ENCODE data around the gene CD99L2. TPM values are rescaled to one million over a fixed set of nuclear protein-coding genes. Genes with fewer than 3 reads are reported as not detected.
A peak's percentile ranks its signal among the peaks of the same experiment; 100 is the strongest.

The CD99L2 gene, protein sequence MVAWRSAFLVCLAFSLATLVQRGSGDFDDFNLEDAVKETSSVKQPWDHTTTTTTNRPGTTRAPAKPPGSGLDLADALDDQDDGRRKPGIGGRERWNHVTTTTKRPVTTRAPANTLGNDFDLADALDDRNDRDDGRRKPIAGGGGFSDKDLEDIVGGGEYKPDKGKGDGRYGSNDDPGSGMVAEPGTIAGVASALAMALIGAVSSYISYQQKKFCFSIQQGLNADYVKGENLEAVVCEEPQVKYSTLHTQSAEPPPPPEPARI
- 21.7 TPM for polyA plus RNA-seq
- long read RNA-seq, donor 1, partial matches to known transcripts, result 0 of 2 reads
- long read RNA-seq, donor 1, other reads (novel, unspliced or antisense), result 0 of 2 reads
- long read RNA-seq, donor 2, result 0 reads
- long read RNA-seq, donor 3, result 0 reads
- long read RNA-seq, donor 4, result 0 reads
- long read RNA-seq, donor 5, partial matches to known transcripts, result 0 of 4 reads
- long read RNA-seq, donor 5, other reads (novel, unspliced or antisense), result 0 of 4 reads
- long read RNA-seq, donor 6, transcript CD99L2-203 (11 exons, 3,604 nt), result major isoform, 5 of 5 reads
- long read RNA-seq, donor 6, partial matches to known transcripts, result 0 of 5 reads
- long read RNA-seq, donor 6, other reads (novel, unspliced or antisense), result 0 of 5 reads
- long read RNA-seq, donor 7, result 0 reads
- long read RNA-seq, donor 8, partial matches to known transcripts, result 0 of 2 reads
- long read RNA-seq, donor 8, other reads (novel, unspliced or antisense), result 0 of 2 reads
- long read RNA-seq, donor 9, partial matches to known transcripts, result 0 of 2 reads
- long read RNA-seq, donor 9, other reads (novel, unspliced or antisense), result 0 of 2 reads
- long read RNA-seq, donor 10, partial matches to known transcripts, result 0 of 1 reads
- long read RNA-seq, donor 10, other reads (novel, unspliced or antisense), result 0 of 1 reads
- long read RNA-seq, donor 11, partial matches to known transcripts, result 0 of 3 reads
- long read RNA-seq, donor 11, other reads (novel, unspliced or antisense), result 0 of 3 reads

DNA sequence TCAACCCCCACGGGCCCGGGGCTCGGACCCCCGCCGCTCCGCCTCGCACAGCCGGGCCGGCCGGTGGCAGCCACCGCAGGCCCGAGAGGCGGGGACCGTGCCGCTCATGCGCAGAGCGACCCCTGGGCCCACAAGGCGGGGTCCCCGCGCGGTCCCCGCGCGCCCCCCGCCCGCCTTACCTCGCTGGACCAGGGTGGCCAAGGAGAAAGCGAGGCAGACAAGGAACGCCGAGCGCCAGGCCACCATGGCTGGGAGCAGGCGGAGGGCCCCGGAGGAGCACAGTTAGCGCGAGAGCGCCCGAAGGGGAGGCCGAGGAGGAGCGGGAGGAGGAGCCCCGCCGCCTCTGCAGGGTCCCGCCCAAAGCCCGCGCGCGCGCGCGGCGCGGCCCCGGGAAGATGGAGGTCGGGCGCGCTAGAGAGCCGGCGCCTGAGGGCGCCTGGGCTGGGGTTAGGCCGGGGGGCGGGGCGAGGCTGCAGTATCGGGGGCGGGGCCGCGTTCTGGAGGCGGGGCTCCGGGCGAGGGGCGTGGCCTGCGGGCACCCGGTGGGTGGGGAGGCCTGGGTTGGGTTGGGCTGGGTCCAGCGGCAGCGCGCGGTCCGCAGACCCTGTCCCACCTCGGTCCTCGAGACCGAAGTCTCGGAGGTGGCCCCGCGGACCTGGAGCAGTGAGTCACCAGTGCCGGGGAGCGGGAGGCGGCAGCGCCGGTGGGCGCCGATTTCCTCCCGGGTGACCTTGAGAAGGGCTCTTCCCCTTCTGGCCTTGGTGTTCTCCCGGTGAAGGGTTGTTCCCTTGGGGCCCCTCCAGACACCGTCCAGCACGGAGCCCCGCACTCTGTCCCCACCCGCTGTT, at the start of gene CD99L2:
CD99L2 (minus strand) TSS at position 326 of the 848 bp plus-strand sequence; CDS start at position 246, 80 bp downstream.
- peak; percentile 85 to 88 for DNase-seq
- Histone ChIP-seq H3K27ac (ENCODE audit: low read length) (peak within 1 kb of the TSS; percentile 23), H3K9me3 (ENCODE audit: control insufficient read depth, low read depth, low read length) (no peaks in the 10 kb centered on the region), H3K4me1 (ENCODE audit: control insufficient read depth, insufficient read depth, low read length) (peaks cover 2% of the 10 kb centered on the region), H3K4me3 (ENCODE audit: low read length) (peak within 1 kb of the TSS; percentile 67), H3K27me3 (ENCODE audit: control insufficient read depth, insufficient read depth, low read length) (no peaks in the 10 kb centered on the region), H3K36me3 (ENCODE audit: control insufficient read depth, insufficient read depth, low read length) (no peaks in the 10 kb centered on the region)
- no CpG with 5 or more reads among the region's 95 CpGs for WGBS (ENCODE audit: insufficient coverage, low lambda C conversion rate)

DNA sequence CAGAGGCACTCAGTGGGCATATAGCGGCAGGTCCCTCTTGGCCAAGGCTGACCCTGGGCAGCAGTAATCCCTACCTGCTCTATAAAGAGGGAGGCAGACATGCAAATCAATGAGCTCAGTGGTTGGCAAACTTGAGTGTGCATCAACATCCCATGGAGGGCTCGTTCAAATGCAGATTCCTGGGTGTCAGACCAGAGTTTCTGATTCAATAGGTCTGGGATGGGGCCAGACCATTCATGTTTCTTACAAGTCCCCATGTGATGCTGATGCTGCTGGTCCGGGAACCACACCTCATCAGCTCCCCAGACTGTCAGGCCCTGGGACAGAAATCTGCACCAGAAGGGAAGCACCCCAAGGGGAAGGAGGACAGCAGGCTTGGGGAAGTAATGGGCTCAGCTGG, 45.8 kb upstream of the CD99L2 start:
- WGBS (ENCODE audit: insufficient coverage, low lambda C conversion rate), result no CpG with 5 or more reads among the region's 3 CpGs
- H3K9me3 ChIP-seq (ENCODE audit: control insufficient read depth, low read depth, low read length), result no peaks in the 10 kb centered on the region
- no peak for DNase-seq
- H3K4me1 ChIP-seq (ENCODE audit: control insufficient read depth, insufficient read depth, low read length), result no peaks in the 10 kb centered on the region
- no peaks in the 10 kb centered on the region for H3K36me3 ChIP-seq (ENCODE audit: control insufficient read depth, insufficient read depth, low read length)
- no peaks in the 10 kb centered on the region for H3K27me3 ChIP-seq (ENCODE audit: control insufficient read depth, insufficient read depth, low read length)
- H3K27ac ChIP-seq (ENCODE audit: low read length), result no peak overlapping the region
- H3K4me3 ChIP-seq (ENCODE audit: low read length), result no peak overlapping the region

DNA sequence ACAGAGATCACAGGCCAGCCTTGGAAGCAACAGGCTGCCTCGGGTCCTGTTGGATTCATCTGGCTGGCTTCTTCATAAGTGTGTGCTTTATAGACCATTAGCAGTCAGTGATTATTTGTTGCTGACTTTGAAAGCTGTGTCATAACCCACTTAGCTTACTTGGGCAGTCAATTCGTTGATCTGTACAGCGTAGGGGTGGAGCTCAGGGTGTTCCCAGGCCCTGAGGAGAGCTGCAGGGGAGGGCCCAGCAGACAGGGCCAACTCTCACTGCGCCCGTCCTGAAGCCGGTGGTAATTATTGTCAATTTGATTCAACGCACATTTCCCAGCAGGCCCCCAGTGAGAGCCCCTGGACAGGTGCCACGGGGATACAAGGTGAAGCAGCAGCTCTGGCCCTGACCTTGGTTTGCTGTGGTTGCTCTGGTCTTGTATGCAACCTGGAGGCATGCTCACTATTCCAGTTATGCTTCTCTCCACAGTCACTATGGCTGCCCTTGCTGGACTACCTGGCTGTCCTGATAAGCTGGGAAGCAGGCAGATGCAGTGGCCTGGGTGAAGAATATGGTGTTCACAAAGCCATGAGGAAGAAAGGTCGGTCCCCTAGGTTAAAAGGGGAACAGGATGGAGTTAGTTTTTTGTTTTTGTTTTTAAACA, 44.6 kb upstream of the CD99L2 start:
- Histone ChIP-seq H3K27me3 (ENCODE audit: control insufficient read depth, insufficient read depth, low read length) (no peaks in the 10 kb centered on the region), H3K4me3 (ENCODE audit: low read length) (no peak overlapping the region), H3K27ac (ENCODE audit: low read length) (no peak overlapping the region), H3K9me3 (ENCODE audit: control insufficient read depth, low read depth, low read length) (no peaks in the 10 kb centered on the region), H3K36me3 (ENCODE audit: control insufficient read depth, insufficient read depth, low read length) (no peaks in the 10 kb centered on the region), H3K4me1 (ENCODE audit: control insufficient read depth, insufficient read depth, low read length) (no peaks in the 10 kb centered on the region)
- WGBS (ENCODE audit: insufficient coverage, low lambda C conversion rate), result no CpG with 5 or more reads among the region's 9 CpGs
- no peak for DNase-seq

DNA sequence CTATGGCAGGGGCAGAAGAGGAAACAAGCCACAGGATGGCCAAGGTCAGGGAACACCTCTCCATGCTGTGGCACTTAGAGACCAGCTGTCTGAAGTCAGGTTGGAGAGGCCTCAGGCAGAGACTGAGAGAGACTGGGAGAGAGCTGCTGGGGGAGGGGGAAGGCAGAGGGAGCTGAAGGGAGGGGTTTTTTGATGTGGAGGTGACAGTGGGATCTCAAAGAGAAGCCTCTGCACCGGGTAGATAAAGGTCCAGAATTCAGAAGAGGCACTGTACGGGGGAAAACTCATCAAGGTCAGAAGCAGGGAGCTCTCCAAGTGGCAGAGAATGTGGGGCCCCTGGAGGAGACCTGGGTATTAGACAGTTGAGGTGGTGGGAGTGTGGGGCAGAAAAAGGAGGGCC, 43.1 kb upstream of the CD99L2 start:
- H3K4me1 ChIP-seq (ENCODE audit: control insufficient read depth, insufficient read depth, low read length), result no peaks in the 10 kb centered on the region
- no peak overlapping the region for H3K27ac ChIP-seq (ENCODE audit: low read length)
- H3K9me3 ChIP-seq (ENCODE audit: control insufficient read depth, low read depth, low read length), result no peaks in the 10 kb centered on the region
- no peak overlapping the region for H3K4me3 ChIP-seq (ENCODE audit: low read length)
- H3K27me3 ChIP-seq (ENCODE audit: control insufficient read depth, insufficient read depth, low read length), result no peaks in the 10 kb centered on the region
- no peaks in the 10 kb centered on the region for H3K36me3 ChIP-seq (ENCODE audit: control insufficient read depth, insufficient read depth, low read length)
- DNase-seq, result no peak
- no CpG with 5 or more reads among the region's 2 CpGs for WGBS (ENCODE audit: insufficient coverage, low lambda C conversion rate)

DNA sequence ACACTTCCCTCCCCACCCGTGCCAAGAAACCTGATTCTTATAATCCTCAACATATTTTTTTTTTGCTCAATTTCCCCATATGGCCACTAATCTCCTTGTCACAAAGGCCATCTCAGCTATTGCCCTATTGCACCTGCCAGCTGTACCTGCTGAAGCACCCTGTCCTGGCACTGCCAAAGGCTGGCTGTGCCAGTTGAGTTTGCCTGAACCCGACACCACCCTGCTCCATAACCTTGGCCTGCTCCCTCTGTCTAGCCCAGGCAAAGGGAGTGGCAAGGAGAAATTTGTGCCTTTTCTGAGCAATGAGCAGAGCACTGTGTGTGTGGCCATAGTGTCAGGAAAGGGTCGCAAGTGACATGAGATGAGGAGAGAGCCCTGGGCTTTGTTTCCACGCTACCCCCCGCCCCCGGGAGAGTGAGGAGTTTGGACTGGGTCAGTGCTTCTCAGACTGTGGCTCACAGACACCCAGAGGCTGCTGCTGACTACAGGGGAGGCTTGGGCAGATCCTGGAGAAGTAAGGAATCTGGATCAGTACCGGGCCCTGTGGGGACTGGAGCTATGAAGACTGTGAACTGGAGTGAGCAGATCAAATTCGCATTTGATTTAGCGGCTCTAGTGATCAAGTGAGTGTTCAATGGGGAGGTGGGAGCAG, 42.5 kb upstream of the CD99L2 start:
- Histone ChIP-seq H3K36me3 (ENCODE audit: control insufficient read depth, insufficient read depth, low read length) (no peaks in the 10 kb centered on the region), H3K4me3 (ENCODE audit: low read length) (no peak overlapping the region), H3K27me3 (ENCODE audit: control insufficient read depth, insufficient read depth, low read length) (no peaks in the 10 kb centered on the region), H3K9me3 (ENCODE audit: control insufficient read depth, low read depth, low read length) (no peaks in the 10 kb centered on the region), H3K4me1 (ENCODE audit: control insufficient read depth, insufficient read depth, low read length) (no peaks in the 10 kb centered on the region), H3K27ac (ENCODE audit: low read length) (no peak overlapping the region)
- no CpG with 5 or more reads among the region's 9 CpGs for WGBS (ENCODE audit: insufficient coverage, low lambda C conversion rate)
- no peak for DNase-seq

DNA sequence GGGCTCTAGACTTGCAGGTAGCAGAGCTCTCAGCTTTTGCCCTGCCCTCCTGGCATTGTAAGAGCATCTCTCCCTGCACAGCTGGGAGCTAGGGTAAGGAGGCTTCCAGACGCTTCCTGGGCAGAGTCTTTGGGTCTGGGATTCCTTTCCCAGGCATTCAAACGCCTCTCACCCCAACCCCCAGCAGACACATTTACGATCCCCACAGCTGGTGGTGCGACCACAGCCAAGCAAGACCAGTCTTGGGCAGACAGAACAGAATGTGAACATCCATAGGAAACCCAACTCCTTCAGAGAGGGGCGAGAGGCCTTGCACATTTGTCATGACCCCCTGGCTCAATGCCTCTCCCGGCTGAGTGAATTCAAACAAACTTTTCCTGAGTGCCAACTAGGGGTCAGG, 38.1 kb upstream of the CD99L2 start:
- H3K27ac ChIP-seq (ENCODE audit: low read length), result no peak overlapping the region
- no peaks in the 10 kb centered on the region for H3K4me1 ChIP-seq (ENCODE audit: control insufficient read depth, insufficient read depth, low read length)
- H3K36me3 ChIP-seq (ENCODE audit: control insufficient read depth, insufficient read depth, low read length), result no peaks in the 10 kb centered on the region
- WGBS (ENCODE audit: insufficient coverage, low lambda C conversion rate), result no CpG with 5 or more reads among the region's 6 CpGs
- H3K27me3 ChIP-seq (ENCODE audit: control insufficient read depth, insufficient read depth, low read length), result no peaks in the 10 kb centered on the region
- no peaks in the 10 kb centered on the region for H3K9me3 ChIP-seq (ENCODE audit: control insufficient read depth, low read depth, low read length)
- no peak overlapping the region for H3K4me3 ChIP-seq (ENCODE audit: low read length)
- DNase-seq, result no peak

GRCh38 chrX:150935467-150935866, 37.0 kb upstream of the CD99L2 start:
- no peaks in the 10 kb centered on the region for H3K27me3 ChIP-seq (ENCODE audit: control insufficient read depth, insufficient read depth, low read length)
- H3K27ac ChIP-seq (ENCODE audit: low read length), result no peak overlapping the region
- no peak overlapping the region for H3K4me3 ChIP-seq (ENCODE audit: low read length)
- no peaks in the 10 kb centered on the region for H3K4me1 ChIP-seq (ENCODE audit: control insufficient read depth, insufficient read depth, low read length)
- H3K9me3 ChIP-seq (ENCODE audit: control insufficient read depth, low read depth, low read length), result no peaks in the 10 kb centered on the region
- no peaks in the 10 kb centered on the region for H3K36me3 ChIP-seq (ENCODE audit: control insufficient read depth, insufficient read depth, low read length)
- DNase-seq, result no peak
- WGBS (ENCODE audit: insufficient coverage, low lambda C conversion rate), result no CpG with 5 or more reads among the region's 7 CpGs

DNA sequence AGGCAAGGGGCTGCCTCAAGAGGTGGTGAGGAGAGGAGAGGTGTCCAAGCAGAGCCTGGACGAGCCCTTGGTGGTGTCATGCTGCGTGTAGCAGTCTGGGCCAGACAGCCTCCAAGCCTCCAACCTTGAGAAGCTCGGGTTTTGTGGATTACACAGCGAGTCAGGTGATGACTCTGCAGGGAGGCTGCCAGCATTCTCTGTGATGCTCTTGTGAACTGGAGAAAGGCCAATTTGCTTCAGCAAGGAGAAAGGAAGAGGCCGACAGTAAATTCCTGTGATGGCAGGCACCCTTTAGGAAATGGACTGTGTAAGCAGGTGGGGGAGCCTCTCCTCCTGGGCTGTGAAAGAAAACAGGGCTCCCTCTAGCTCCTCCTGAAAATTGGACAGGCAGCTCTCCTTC, 36.0 kb upstream of the CD99L2 start:
- H3K27ac ChIP-seq (ENCODE audit: low read length), result no peak overlapping the region

GRCh38 chrX:150933945-150934350, 35.5 kb upstream of the CD99L2 start:
- Histone ChIP-seq H3K36me3 (ENCODE audit: control insufficient read depth, insufficient read depth, low read length) (no peaks in the 10 kb centered on the region), H3K9me3 (ENCODE audit: control insufficient read depth, low read depth, low read length) (no peaks in the 10 kb centered on the region), H3K4me3 (ENCODE audit: low read length) (no peak overlapping the region), H3K27ac (ENCODE audit: low read length) (no peak overlapping the region), H3K4me1 (ENCODE audit: control insufficient read depth, insufficient read depth, low read length) (no peaks in the 10 kb centered on the region), H3K27me3 (ENCODE audit: control insufficient read depth, insufficient read depth, low read length) (no peaks in the 10 kb centered on the region)
- DNase-seq, result no peak
- no CpG with 5 or more reads among the region's 5 CpGs for WGBS (ENCODE audit: insufficient coverage, low lambda C conversion rate)

More for the DNA sequence above, 36.0 kb upstream of the CD99L2 start:
- H3K4me1 ChIP-seq (ENCODE audit: control insufficient read depth, insufficient read depth, low read length), result no peaks in the 10 kb centered on the region
- no peak overlapping the region for H3K4me3 ChIP-seq (ENCODE audit: low read length)
- H3K27me3 ChIP-seq (ENCODE audit: control insufficient read depth, insufficient read depth, low read length), result no peaks in the 10 kb centered on the region
- no peaks in the 10 kb centered on the region for H3K36me3 ChIP-seq (ENCODE audit: control insufficient read depth, insufficient read depth, low read length)
- peak in 1 of 2 donors; percentile 1 for DNase-seq
- WGBS (ENCODE audit: insufficient coverage, low lambda C conversion rate), result no CpG with 5 or more reads among the region's 5 CpGs
- no peaks in the 10 kb centered on the region for H3K9me3 ChIP-seq (ENCODE audit: control insufficient read depth, low read depth, low read length)
